ENCODE results near the gene TEX38.
"Not testable (repeated sequence)": the region's sequence is repeated elsewhere in the genome, so short reads cannot be mapped to it uniquely, and the experiment has no call there.

TEX38 gene

GRCh38 chr1:46689897-46690296 lies 18.2 kb downstream of the TEX38 start:
- DNase-seq, result no peak

DNA sequence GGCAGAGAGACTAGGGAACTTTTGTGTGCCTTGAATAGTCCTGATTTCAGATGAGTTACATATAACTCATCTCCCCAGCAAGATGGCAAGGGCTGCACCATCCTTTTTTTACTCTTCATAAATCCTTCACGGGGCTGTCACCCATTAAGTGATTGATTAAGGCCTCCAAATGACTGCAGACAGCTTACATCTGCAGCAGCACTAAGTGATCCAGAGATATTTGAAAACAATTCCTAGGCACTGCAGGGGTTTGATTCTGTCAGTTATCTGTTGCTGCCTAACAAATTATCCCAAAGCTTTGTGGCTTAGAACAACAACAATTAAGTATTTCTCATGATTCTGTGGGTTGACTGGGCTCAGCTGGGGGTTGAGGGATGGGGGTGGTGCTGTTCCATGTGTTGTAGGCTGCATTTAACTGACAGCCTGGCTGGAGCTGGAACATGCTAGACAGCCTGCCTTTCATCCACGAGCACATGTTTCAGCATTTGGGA lies 19.3 kb downstream of the TEX38 start:
- DNase-seq, result no peak

GRCh38 chr1:46691997-46692790 lies 20.5 kb downstream of the TEX38 start:
- DNase-seq, result no peak

GRCh38 chr1:46692811-46693770 lies 21.4 kb downstream of the TEX38 start:
- DNase-seq, result no peak

DNA sequence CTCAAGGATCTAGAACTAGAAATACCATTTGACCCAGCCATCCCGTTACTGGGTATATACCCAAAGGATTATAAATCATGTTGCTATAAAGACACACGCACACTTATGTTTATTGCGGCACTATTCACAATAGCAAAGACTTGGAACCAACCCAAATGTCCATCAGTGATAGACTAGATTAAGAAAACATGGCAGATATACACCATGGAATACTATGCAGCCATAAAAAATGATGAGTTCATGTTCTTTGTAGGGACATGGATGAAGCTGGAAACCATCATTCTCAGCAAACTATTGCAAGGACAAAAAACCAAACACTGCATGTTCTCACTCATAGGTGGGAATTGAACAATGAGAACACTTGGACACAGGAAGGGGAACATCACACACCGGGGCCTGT lies 23.0 kb downstream of the TEX38 start:
- not testable (repeated sequence) for DNase-seq

- DNase-seq, result no peak
Observed at GRCh38 chr1:46697053-46697452, 25.4 kb downstream of the TEX38 start.

DNA sequence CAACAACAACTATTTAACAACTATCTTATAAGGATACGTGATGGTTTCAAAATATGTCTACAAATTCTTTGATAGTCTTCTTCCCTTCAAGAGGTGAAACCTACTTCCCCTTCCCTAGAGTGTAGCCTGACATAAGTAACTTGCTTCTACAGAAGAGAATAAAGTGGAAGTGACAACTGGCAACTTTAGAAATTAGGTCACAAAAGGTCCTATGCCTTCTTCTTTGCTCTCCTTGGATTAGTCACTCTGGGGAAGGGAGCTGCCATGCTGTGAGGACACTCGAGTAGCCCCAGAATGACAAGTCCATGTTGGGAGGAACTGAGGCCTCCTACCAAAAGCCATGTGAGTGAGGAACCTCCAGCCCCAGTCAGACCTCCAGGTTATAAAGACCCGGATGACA lies 28.0 kb downstream of the TEX38 start:
- no peak for DNase-seq

DNA sequence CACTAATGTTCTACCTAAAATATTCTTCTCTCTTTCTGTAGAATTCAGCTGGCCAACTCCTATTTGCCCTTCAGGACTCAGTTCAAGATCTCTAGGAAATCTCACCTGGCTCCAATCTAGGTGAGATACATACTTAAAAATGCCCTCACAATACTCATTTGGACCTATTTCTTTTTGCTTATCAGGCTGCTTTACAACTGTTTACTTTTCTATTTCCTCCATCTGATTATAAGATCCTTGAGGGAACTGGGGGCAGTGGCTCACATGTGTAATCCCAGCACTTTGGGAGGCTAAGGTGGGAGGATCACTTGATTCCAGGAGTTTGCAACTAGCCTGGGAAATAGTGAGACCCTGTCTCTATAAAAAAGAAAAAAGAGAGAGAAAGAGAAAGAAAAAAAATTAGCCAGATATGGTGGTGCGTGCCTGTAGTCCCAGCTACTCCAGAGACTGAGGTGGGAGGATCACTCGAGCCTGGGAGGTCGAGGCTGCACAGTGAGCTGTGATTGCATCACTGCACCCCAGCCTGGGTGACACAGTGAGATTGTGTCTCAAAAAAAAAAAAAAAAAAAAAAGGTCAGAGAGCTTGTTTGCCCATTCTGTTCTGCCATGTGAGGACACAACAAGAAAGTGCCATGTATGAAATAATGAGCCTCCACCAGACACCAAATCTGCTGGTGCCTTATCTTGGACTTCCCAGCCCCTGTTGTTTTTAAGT lies 32.4 kb downstream of the TEX38 start:
- no peak for DNase-seq

- DNase-seq, result no peak
Observed at GRCh38 chr1:46705408-46705807, 33.8 kb downstream of the TEX38 start.

- no peak for DNase-seq
Observed at GRCh38 chr1:46708121-46708520, 36.5 kb downstream of the TEX38 start.

DNA sequence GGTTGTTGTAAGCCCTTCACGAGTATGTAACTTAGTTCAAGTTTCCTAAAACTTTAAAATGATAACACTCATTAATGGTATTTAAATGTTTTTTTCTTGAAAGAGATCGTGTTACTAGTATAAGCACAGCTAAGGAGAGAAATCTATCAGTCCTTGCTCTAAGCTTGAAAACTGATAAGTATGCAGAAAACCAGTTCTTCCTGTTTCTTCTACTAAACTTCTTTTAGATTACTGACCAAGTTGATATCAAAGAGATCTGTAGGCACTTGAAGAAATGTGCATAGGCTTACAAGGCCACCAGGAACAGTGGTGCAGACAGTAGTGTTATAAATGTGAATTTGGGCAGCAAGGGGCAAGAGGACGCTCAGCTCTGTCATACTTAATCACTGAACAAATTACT lies 43.3 kb downstream of the TEX38 start:
- no peak for DNase-seq

- no peak for DNase-seq
Observed at GRCh38 chr1:46717654-46718053, 46.0 kb downstream of the TEX38 start.

- no peak for DNase-seq
Observed at GRCh38 chr1:46718340-46718726, 46.7 kb downstream of the TEX38 start.

DNA sequence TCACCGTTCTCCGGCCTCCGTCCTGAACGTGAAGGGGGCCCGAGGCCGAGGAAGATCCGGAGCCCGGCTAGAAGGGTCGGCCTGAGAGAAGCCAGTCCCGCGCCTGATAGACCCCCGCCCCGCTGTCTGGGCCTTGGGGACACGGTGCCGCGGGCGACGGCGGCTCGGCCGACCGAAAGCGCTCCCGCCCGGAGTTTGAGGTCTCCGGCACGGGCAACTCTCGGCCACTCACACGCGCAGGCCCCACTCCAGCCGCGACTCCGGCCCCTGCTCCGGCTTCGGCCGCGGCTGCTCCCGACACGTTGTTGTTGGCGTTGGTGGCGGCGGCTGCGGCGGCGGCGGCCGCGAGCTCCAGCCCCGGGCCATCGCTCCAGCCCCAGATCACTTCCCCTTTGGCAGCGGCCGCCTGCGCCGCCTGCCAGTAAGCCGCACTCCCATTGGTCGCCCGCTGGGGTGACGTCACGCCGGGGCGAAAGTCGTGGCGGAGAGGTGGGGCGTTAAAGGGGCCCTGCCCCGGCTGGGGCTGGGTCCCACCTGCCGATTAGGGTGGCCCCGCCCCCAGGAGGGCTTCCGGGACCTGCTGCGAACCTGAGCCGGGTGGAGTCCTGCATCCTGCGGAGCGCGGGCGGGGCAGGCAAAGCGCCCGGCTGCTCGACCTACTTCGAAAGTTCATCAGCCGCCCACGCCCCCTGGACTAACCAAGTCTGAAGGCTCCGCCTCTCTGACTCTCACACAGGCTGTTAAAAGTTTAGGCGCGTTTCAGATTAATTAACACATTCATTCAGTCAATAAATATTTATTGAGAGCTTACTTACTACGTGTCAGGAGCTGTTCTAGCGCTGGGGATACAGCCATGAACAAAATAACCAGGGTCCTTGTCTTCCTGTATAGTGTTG lies 47.3 kb downstream of the TEX38 start, which contains the start of gene EFCAB14:
EFCAB14 (minus strand) TSS at position 388 of the 896 bp plus-strand sequence. CDS start 1,027 bp downstream, outside the sequence.
- peak; percentile 86 to 91 for DNase-seq

DNA sequence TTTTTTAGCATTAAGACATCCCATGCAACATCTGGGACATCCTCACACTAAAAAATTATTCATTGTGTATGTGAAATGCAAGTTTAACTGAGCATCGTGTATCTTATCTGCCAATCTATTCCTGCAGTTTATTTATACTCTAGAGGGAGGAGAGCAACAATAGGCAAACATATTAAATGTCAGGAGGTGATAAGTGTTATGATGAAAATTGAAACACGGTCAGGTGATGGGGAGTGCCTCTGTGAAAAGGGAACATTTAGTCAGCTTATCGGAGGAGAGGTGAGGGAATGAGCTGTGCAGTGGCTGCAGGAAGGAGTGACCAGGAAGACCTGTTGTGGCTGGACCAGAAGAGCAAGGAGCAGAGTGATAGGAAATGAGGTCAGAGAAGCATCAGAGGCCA lies 48.0 kb downstream of the TEX38 start:
- no peak for DNase-seq

DNA sequence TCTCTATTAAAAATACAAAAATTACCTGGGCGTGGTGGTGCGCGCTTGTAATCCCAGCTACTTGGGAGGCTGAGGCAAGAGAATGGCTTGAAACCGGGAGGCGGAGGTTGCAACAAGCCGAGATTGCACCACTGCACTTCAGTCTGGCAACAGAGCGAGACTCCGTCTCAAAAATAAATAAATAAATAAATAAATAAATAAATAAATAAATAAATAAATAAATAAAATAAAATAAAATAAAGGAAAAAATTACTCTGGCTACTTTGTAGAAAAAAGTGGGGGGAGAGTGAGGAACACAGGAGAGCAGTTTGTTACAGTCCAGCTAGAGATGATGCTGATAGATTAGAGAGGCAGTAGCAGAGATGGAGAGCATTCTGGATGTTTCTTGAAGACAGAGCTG lies 48.7 kb downstream of the TEX38 start:
- not testable (repeated sequence) for DNase-seq

DNA sequence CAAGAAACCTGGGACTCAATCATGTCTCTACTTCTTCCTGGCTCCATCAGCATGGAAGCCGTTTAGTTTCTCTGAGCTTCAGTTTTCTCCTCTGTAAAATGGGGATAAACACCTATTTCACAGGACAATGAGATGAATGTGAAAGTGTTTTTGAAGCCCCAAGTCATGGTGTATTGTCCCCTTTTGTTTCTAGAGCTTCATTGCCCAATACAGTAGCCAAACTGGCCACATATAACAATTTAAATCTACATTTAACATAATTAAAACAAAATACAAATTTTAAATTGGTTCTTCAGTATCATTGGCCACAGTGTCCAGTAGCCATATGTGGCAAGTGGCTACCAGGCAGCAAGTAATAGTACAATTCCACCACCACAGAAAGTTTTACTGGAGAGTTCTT lies 49.5 kb downstream of the TEX38 start:
- DNase-seq, result no peak

- no peak for DNase-seq
Observed at GRCh38 chr1:46721686-46722205, 50.1 kb downstream of the TEX38 start.

Data from NCI-H187 (cell line).